Hypothalamus (tissue), 51 donors: ENCODE data around the gene SAMD4A.
"Not testable (repeated sequence)": the region's sequence is repeated elsewhere in the genome, so short reads cannot be mapped to it uniquely, and the experiment has no call there.

Source experiments
- DNase-seq, 51 donors: peaks; one replicate each; lab custom pipeline; 2025; lab: John Stamatoyannopoulos, UW

Gene SAMD4A

DNA sequence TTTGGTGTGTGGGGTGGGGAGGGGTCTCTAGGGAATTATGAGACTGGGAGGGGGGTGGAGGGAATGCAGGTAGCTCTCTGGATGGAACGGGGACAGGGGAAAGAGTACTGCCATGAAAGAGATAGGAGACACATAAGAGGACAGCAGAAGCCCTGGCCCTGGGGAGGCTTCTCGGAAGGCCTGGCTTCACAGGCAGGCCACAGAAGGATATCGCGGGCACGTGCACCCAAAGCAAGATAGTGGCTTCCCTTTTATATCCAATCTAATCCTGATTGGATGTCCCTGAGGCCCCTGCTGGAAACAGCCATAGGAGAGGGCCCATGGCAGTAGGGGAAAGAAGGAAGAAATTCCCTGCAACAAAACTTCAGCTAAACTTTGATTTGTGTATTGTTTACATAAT lies 222.2 kb downstream of the SAMD4A start:
- no peak for DNase-seq

DNA sequence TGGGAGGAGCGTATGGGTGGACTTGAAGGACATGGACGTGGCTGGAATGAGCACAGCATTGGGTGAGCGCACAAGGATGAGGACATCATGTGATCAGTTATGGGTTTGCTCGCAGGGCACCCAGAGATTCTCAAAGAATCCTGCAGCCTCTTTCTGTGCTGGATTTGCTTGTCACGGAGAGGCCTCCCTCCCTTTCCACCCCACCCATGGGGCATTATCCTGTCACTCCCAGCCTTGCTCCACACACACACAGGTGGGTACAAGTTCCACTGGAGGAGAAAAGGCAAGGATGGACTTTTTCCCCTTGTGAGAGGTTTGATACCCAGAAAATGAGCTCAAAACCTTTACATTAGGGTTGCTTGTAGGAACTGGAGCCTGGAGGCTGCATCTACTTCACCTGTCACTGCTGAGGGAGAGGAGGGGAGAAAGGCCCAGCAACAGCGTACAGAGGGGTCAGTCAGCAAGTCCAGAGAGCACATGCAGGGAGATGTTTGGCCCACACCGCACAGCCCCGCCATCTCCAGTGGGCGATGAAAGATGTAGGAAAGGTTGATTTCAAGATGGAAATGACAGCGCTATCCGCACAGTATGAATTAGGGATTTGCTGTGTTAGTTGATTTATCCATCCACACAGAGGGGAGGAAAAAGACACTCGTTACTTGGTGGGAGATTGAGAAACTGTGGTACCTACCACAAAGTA lies 223.0 kb downstream of the SAMD4A start:
- no peak for DNase-seq

DNA sequence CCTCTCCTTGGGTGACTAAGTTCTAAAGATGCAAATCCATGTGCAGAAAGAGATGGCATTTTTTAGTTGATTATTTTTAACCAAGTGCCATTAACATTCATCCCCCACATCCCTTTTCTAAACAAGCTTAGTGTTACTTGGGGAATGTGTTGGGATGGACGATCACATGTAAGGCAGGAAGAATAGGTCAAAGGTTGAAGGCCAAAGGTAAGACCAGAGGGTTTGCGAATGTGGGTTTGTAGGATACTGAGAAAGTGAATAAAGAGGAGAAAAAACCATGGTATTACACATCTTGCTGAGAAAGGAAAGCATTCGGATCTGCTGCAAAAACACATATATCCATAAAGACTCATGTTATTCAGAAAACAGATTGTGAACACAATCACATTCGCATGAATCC lies 224.1 kb downstream of the SAMD4A start:
- no peak for DNase-seq

- no peak for DNase-seq
Observed at GRCh38 chr14:54792288-54792687, 225.4 kb downstream of the SAMD4A start.

GRCh38 chr14:54794159-54794558 lies 227.2 kb downstream of the SAMD4A start:
- no peak for DNase-seq

GRCh38 chr14:54794796-54795195 lies 227.9 kb downstream of the SAMD4A start:
- no peak for DNase-seq

DNA sequence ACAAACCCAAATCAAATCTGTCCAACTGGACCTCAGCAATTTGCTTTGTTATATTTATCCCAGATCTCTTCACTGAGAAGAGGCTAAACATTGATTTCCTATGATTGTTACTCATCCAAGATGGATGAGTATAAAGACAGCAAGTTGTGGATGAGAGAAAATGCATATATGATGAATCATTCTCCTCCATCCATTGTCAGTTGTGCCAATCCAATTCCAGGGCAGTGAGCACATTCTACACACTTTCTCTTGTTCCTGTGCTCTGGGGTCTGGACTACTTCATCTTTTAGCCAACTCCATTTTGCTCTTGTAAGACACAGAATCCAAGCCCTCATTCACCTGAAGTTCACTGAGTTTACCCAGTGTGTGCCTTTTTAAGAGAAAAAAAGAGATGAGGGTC lies 230.0 kb downstream of the SAMD4A start:
- DNase-seq = no peak

- DNase-seq = no peak
Observed at GRCh38 chr14:54797556-54797955, 230.6 kb downstream of the SAMD4A start.

GRCh38 chr14:54797986-54798385 lies 231.1 kb downstream of the SAMD4A start:
- DNase-seq = no peak

GRCh38 chr14:54798465-54799124 lies 231.7 kb downstream of the SAMD4A start:
- no peak for DNase-seq

DNA sequence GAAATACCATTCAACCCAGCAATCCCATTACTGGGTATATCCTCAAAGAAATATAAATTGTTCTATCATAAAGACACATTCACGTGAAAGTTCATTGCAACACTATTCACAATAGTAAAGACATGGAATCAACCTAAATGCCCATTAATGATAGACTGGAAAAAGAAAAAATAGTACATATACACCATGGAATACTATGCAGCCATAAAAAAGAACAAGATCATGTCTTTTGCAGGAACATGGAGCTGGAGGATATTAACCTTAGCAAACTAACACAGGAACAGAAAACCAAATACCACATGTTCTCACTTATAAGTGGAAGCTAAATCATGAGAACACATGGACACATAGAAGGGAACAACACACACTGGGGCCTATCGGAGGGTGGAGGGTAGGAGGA lies 234.6 kb downstream of the SAMD4A start:
- DNase-seq = not testable (repeated sequence)

DNA sequence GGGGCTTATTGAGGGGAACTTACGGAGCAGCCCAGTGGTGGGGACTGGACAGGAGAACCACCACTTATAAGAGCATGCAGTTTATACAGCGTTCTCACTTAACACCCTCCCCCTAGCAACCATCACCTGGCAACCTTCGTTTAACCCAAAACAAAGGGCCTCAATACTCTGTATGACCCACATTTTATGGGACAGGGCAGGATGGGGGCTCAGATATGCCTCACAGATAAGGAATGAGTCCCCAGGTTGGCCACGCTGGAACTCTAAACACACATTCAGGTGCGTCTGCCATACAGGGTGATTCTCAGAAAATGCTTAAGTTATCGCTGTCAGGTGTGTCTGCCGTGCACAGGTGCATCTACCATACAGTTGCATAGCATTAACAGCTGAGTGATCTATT lies 236.5 kb downstream of the SAMD4A start:
- no peak for DNase-seq

GRCh38 chr14:54803926-54804537 lies 237.1 kb downstream of the SAMD4A start:
- no peak for DNase-seq

GRCh38 chr14:54804538-54805041 lies 237.7 kb downstream of the SAMD4A start:
- DNase-seq = no peak

GRCh38 chr14:54805070-54805444 lies 238.1 kb downstream of the SAMD4A start:
- DNase-seq = no peak

GRCh38 chr14:54805445-54806322 lies 238.8 kb downstream of the SAMD4A start:
- DNase-seq = peak in 49 of 51 donors; percentile 14 to 80 (median 54)

- DNase-seq = no peak
Observed at GRCh38 chr14:54806616-54807015, 239.7 kb downstream of the SAMD4A start.

- no peak for DNase-seq
Observed at GRCh38 chr14:54807428-54807827, 240.5 kb downstream of the SAMD4A start.

DNA sequence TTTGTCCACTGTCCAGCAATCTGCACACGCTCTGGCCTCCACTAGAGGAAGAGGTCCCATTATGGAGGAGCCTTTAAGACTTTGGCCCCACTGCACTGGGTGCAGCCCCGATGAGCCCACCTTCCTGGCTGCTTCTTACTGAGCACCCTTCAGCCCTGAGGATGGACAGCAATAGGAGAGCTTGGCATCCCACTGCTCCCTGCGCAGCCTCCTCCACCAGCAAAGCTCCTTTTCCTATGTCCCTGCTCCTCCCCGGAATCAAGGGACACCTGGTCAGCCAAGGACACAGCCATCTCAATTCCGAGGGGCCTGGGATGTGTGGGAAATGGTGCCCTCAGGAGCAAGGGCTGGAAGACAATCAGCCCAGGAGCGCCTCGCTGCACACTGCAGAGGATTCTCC lies 241.0 kb downstream of the SAMD4A start:
- DNase-seq = no peak

DNA sequence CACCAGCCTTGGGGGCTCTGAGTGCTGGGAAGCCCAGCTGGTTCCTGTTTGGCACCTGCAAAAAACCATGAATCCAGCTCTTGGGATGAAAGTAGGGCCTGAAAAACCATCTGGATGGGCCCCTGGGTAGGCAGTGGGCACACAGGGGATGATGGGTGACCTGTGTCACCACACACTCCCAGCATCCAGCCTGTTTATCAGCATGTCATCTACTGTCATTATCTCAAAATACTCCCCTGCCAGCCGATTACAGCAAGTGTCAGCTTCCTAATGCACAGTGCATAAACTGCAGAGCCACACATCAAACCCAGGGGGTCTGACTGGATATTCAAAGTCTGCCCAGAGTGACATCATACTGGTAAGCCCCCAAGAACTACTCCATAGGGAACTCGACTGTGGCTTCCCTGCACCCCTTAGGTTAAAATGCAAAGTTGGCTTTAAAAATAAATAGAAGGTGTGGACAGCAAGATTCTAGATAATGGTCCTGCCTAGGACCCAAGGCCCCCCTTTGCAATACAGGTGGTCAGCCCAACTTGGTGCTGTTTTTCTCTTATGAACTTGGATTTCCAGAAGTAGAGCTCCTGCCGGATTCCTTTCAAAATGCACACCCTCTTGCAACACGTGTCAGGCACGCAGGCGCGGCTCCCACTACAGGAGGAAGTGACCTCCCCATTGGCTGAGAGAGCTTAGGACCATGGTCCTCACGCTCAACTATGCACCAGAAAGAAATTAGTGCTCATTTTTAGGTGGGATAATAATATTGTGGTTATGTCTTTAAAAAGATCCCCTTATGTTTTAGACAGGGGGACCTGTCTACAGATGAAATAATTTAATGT lies 241.6 kb downstream of the SAMD4A start:
- no peak for DNase-seq
